Activated CD8-positive, alpha-beta memory T cell treated with anti-CD3 and anti-CD28 coated beads for 1 hour (primary cell): ENCODE data around the gene S100A5.

ENCODE experiments used
- DNase-seq, 2 donors: peaks; one replicate each; pipeline ENCODE4 v3.0.0-alpha.2; 2020; ENCODE audit warnings: low read depth in 1 of 2; ENCODE audit errors: extremely low read depth in 1 of 2

The S100A5 gene

GRCh38 chr1:153513023-153513422 is 27.7 kb downstream of the S100A5 start:
- no peak for DNase-seq

GRCh38 chr1:153510984-153511410 is 29.7 kb downstream of the S100A5 start:
- peak; percentile 51 to 65 for DNase-seq

DNA sequence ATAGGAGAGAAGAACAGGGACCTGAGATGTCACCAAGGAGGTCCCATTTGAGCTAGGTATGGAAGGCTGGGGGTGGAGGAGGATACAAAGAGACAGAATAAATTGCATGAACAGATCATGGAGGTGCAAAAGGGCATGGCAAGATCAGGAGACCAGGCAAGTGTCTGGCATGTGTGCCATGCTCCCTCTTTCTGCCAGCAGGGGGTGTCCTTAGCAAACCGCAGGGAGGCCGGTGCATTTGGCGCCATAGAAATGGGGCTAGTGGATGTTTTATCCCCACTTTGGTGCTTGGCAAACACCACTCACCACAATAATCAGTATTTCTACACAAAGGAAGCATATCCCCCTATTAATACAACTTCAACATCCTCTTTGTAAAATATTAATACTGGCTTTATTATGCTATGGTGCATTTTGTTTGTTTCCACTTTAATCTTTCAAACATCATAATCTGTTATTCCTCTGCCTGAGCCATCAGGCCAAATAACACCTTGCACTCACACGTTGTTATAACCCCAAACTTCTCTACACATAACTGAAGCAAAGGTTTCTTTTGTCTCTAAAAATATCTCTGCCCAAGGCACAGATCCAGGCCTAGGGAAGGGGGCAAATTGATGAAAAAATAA is 30.9 kb downstream of the S100A5 start:
- DNase-seq = peak; percentile 28 to 41

DNA sequence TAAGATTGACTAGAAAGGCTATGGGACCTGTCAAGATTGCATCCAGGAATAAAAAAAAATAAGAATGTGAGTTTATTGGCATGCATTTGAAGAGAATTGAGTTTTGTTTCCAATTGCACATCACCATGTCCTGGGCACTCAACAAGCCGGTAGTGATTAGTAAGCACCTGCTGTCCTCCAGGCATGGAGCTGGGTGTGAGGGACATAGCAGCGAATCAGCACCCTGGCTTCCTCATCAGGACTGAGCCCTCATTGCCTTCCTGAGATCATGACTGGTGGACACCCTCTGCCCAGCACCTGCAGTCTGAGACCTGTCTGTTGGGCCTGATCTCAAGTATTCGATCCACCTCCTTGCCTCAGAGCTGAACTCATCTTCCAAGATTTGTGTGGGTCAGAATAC is 31.7 kb downstream of the S100A5 start:
- DNase-seq = no peak

DNA sequence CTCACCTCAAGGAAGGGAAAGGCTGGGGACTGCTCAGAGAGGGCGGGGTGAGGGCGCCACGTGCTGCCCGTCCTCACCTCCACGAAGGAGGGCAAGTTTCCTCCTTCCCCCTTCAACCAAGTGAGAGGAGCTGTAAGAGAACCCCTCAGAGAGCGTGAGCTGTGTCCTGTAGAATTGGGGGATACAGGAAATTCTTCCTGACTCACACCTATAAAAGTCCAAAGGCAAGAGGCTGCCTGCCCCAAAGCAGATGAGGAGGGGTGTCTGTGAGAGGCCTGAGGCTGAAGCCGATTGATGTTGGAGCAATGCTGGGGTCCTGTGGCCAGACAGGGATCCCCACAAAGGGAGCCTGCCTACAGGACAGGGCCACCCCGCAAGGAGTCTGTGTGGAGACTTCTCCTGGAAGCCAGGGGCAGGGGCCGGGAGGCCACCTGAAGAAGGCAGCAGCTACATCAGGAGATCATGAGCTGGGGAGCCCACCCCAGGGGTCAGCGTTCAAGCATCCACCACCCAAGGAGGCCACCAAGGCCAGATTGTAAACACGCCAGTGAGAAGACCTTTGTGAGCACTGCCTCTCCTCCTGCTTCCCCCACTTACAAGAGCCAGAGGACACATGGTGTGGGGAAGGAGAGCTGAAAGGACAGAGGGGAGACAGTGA is 32.7 kb downstream of the S100A5 start:
- DNase-seq = no peak

- no peak for DNase-seq
Observed at GRCh38 chr1:153506831-153507413, 33.8 kb downstream of the S100A5 start.

DNA sequence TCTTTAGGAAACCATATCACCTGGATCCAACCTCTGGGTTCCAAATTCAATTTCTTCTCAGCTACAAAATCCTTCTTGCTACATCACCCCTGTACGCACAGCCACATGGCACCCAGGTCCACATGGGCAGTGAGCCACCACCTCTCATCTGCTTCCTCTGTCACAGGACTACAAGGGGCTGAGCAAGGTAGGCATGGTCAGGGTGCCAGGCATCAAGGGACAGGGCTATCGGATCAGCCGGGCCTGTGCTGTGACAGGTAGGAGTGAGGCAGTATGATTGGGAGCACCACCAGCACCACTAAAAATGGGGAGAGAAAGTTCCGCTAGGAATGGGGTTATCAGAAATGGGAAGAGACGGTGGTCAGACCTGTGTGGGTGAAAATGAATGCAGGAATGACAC is 34.3 kb downstream of the S100A5 start:
- DNase-seq = no peak

DNA sequence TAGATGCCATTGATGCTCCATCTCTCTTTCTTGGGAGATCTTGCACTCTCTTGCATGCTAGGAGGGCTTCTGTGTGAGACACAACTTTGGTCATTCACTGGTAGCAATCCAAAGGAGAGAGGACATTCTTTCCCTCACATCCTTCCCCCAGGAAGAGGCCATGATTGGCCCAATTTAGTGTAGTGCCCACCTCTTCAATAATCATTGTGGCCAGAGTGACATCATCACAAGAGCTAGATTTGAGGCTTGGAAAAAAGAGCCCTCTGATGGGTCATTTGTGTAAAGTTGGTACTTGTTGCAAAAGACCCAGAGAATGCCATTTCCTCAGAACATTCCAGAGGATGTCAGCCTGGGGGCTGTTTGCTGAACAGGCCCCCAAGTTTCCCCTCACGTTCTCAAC is 35.2 kb downstream of the S100A5 start:
- DNase-seq = no peak

DNA sequence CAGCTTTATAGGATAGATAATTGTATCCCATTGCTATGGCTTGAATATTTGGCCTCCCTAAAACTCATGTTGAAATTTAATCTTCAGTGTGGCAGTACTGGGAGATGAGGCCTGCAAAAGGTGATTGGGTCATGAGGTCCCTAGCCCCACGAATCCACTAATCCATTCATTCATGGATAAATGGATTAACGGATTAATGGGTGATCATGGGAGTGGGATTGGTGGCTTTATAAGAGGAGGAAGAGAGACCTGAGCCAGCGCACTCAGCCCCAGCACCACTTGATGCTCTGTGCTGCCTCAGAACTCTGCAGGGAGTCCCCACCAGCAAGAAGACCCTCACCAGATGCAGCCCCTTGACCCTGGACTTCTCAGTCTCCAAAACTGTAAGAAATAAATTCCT is 37.0 kb downstream of the S100A5 start:
- no peak for DNase-seq

GRCh38 chr1:153498746-153499145 is 42.0 kb downstream of the S100A5 start:
- DNase-seq = no peak

DNA sequence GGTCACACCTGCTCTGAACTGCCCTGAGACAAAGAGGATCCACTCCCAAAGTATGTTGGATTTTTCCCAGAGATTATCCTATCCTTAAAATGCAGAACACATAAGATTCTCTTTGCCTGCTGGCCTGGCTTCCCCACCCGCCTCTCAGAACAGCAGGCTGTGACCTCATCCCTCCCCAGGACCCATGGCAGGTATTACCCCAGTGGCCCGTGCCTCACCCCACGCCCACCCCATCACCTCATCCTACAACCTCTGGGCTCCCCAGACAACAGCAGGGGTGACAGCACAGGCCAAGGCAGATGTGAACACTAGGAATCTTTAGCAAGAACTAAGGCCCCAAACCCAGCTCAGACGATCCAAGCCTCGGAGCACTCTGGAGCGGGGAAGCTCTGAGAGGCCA is 45.2 kb downstream of the S100A5 start:
- no peak for DNase-seq

- DNase-seq = peak; percentile 25 to 64
Observed at GRCh38 chr1:153494976-153495535, 45.7 kb downstream of the S100A5 start.

DNA sequence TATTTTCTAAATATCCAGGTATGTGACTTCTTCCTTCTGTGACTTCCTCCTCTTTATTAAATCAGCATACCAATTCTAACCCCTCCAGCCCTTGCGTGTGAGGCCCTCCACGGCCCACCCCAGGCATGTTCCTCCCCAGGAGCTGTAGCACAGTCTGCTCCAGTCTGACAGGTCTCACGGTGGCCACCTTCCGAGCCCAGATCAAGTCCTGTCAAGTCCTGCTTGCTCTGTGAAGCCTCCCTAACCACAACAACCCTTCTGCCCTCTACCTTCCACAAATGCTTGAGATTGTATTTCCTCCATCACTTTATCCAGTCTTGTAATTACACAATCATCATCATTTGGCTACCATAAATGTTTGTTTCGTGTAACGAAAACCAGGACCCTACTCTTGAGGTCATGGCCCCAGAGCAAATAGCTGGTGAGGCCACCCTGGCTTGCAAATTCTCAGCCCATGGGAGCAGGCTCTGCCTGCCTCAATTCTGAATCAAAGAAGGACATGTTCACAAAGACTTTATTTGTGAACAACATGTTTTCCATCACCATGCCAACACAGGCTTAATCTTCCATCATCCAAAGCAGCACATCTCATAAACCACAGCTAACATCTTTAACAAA is 47.3 kb downstream of the S100A5 start:
- no peak for DNase-seq

- no peak for DNase-seq
Observed at GRCh38 chr1:153490272-153491051, 50.3 kb downstream of the S100A5 start.

GRCh38 chr1:153488731-153489130 is 52.0 kb downstream of the S100A5 start:
- no peak for DNase-seq

- no peak for DNase-seq
Observed at GRCh38 chr1:153487707-153488106, 53.0 kb downstream of the S100A5 start.
